GM12801 (cell line): Measurements from ENCODE around the gene CLASP1.

Experiments used
- TF ChIP-seq, protein P1 (sequence below): IDR thresholded peaks from one replicate; pipeline ENCODE4 v1.5.1; 2011; ENCODE audit warnings: control low read depth; ENCODE audit not compliant: insufficient read length; ENCODE audit errors: extremely low read depth

Gene CLASP1

DNA sequence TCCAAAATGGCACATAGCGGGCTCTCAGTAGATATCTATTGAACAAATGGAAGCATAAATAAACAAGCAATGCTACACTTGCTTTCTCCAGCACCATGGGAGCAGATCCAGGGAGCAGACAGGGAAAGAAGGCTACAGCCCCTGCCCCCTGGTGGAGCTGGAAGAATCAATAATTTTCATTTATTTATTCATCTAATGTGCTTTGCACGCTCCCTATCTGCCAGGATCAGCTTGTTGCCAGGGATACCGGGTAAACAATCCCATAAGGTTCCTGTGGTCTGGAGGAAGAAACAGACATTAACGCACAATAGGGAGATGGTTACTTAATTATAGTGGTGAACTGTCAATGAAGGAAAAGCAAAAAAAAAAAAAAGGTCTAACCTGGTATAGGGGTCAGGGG, 40.1 kb upstream of the CLASP1 start:
- TF ChIP-seq, protein P1, sequence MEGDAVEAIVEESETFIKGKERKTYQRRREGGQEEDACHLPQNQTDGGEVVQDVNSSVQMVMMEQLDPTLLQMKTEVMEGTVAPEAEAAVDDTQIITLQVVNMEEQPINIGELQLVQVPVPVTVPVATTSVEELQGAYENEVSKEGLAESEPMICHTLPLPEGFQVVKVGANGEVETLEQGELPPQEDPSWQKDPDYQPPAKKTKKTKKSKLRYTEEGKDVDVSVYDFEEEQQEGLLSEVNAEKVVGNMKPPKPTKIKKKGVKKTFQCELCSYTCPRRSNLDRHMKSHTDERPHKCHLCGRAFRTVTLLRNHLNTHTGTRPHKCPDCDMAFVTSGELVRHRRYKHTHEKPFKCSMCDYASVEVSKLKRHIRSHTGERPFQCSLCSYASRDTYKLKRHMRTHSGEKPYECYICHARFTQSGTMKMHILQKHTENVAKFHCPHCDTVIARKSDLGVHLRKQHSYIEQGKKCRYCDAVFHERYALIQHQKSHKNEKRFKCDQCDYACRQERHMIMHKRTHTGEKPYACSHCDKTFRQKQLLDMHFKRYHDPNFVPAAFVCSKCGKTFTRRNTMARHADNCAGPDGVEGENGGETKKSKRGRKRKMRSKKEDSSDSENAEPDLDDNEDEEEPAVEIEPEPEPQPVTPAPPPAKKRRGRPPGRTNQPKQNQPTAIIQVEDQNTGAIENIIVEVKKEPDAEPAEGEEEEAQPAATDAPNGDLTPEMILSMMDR: no peak

DNA sequence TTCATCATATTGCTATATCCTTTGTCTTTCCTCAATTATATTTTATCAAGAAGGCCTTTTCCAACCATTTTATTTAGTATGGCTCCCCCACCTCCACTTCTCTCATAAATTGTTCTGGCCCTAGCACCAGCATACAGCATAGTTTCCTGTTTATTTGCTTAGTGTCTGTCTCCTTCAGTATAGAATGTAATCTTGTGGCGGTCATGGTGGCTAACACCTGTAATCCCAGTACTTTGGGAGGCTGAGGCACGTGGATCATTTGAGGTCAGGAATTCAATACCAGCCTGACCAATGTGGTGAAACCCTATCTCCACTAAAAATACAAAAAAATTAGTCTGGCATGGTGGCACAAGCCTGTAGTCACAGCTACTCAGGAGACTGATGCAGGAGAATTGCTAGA, 39.6 kb upstream of the CLASP1 start:
- TF ChIP-seq, protein P1: no peak

DNA sequence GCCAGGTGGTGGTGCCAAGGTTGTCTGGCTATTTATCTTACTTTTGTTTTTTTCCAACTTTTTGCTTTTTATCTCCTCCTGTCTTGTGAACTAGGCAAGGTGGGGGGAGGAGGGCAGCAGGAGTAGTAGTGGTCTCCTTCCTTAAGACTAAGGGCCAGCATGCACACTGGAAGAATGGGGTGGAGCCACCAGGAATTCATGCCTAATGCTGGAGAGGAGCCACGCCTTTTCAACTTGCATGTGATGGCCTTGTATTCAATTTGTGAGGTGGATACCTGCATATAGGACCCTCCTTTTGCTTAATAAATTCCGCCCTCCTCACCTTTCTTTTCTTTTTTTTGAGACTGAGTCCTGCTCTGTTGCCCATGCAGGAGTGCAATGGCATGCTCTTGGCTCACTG, 37.6 kb upstream of the CLASP1 start:
- TF ChIP-seq, protein P1: no peak

DNA sequence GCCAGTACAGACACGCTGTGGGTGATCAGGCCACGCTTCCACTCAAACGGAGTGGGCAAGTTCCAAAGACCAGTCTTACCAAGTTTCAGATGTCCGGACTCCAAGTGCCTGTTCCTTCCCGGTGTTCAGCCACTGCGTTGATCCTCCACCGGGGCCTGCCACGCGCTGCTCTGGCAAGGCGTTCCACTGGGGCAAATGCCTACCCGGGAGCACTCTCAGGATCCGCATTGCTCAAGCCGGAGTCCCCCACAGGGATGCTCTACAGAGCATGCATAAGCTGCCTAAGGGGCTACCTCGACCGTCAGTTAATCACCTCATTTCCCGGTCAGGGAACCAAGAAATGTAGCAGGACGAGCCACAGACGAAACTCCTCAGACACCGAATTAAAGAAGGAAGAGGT, 37.0 kb upstream of the CLASP1 start:
- TF ChIP-seq, protein P1: no peak

DNA sequence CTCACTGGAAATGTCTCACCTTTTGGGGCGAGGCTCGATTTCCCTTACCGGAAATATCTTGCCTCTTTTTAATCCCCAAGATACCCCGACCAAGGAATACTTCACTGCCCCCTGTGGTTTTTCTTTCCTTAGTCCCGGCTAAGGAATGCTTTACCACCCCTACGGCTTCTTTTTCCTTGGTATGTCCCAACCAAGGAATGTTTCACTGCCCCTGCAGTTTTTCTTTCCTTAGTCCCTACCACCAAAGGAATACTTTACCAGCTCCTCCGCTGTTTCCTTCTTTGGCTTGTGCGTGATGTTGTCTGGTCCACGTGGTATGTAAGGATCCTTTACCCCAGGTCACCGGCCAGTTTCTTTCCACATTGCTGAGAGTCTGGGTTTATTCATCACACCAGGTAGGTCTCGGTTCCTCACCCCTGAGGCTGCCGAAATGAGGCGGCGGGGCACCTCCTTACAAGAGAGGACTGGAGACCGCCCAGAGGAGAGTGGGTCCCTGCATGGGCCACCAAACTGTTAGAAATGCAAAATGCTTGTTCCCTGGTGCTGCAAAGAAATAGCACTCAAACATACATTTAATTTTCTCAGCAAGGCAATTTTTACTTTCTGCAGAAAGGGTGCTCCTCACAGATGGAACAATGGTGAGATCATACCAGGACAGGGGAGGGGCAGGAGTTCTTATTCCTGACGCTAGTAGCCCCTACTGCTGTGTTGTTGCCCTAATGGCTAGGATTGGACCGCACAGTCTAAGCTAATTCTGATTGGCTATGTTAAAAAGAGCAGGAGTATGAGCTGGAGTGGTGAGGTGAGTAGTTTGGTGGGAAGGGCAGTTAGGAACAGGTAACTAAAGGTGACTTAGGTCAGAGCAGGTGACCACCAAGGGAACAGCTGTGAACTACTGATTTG, 33.4 kb upstream of the CLASP1 start:
- TF ChIP-seq, protein P1: no peak

DNA sequence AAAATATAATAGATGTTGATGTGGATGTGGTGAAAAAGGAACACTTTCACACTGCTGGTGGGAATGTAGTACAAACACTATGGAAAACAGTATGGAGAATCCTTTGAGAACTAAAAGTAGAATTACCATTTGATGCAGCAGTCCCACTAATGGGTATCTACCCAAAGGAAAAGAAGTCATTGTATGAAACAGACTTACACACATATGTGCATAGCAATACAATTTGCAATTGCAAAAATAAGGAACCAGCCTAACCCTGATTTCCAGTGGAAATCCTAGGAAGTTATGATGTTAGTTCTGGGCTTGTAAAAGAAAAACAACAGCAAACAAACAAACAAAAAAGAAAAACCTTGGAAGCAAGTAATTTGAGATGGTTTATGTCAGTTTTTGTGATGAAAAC, 28.6 kb upstream of the CLASP1 start:
- TF ChIP-seq, protein P1: no peak

DNA sequence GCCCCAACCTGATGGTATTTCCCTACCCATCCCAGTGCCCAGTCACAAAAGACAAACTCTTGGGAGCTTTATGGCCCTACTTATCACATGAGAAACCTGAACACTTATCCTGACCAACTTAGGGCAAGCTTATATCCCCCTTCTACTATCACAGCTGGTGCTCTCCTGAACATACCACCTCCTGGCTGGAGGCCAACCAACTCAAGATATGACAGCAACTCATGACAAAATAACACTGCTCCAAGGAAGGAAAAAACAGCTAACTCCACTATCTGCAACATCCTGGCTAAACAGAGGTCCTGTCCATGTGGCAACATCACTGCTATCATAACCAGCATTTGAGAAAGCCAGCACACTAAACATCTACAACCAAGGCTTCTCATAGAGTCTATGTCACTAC, 20.9 kb upstream of the CLASP1 start:
- TF ChIP-seq, protein P1: no peak
